DOHH2 (cell line): ENCODE results near the gene TMEM190.
"Not testable (repeated sequence)": the region's sequence is repeated elsewhere in the genome, so short reads cannot be mapped to it uniquely, and the experiment has no call there.

ENCODE experiments used
- H3F3A ChIP-seq: fragments of 200-600 bp; sonication (generic), shearing (Covaris generic); 2 replicates; pipeline ENCODE4 v1.6.0; 2016; ENCODE audit warnings: antibody characterized with exemption, mild to moderate bottlenecking; ENCODE audit not compliant: control insufficient read depth, insufficient read depth
- H3K27ac ChIP-seq: fragments of 200-600 bp; sonication (generic); 2 replicates; pipeline ENCODE4 v1.5.1; 2014; ENCODE audit warnings: low read depth, mild to moderate bottlenecking, low read length, moderate library complexity
- H3K27me3 ChIP-seq: fragments of 200-600 bp; sonication (generic); 2 replicates; pipeline ENCODE4 v1.6.1; 2014; ENCODE audit warnings: mild to moderate bottlenecking, low read length, mixed read lengths; ENCODE audit not compliant: control insufficient read depth
- H3K36me3 ChIP-seq: fragments of 200-600 bp; sonication (generic); 2 replicates; pipeline ENCODE4 v1.6.1; 2014; ENCODE audit warnings: mild to moderate bottlenecking, low read length, moderate library complexity, mixed read lengths; ENCODE audit not compliant: control insufficient read depth
- H3K4me1 ChIP-seq: fragments of 200-600 bp; sonication (generic); 2 replicates; pipeline ENCODE4 v1.6.1; 2014; ENCODE audit warnings: mild to moderate bottlenecking, low read length, mixed read lengths; ENCODE audit not compliant: control insufficient read depth
- H3K4me2 ChIP-seq: fragments of 200-600 bp; sonication (generic); 2 replicates; pipeline ENCODE4 v1.6.0; 2014; ENCODE audit warnings: mild to moderate bottlenecking, low read length, moderate library complexity
- H3K4me3 ChIP-seq: fragments of 200-600 bp; sonication (generic); 2 replicates; pipeline ENCODE4 v1.5.1; 2014; ENCODE audit warnings: mild to moderate bottlenecking, low read length, mixed read lengths
- H3K79me2 ChIP-seq: fragments of 200-600 bp; sonication (generic); 2 replicates; pipeline ENCODE4 v1.6.1; 2014; ENCODE audit warnings: mild to moderate bottlenecking, low read length, mixed read lengths; ENCODE audit not compliant: control insufficient read depth
- H3K9me2 ChIP-seq: fragments of 200-600 bp; sonication (generic); replicated peaks from 2 replicates; pipeline ENCODE4 v1.6.1; 2014; ENCODE audit warnings: mild to moderate bottlenecking, low read length, mixed read lengths; ENCODE audit not compliant: control insufficient read depth
- H3K9me3 ChIP-seq: fragments of 200-600 bp; sonication (generic); 2 replicates; pipeline ENCODE4 v1.6.1; 2014; ENCODE audit warnings: antibody characterized with exemption, low read length, mixed read lengths; ENCODE audit not compliant: control insufficient read depth, insufficient read depth
- H4K20me1 ChIP-seq: fragments of 200-600 bp; sonication (generic); 2 replicates; pipeline ENCODE4 v1.6.0; 2014; ENCODE audit warnings: low read depth, mild to moderate bottlenecking, antibody characterized with exemption, low read length, moderate library complexity; ENCODE audit not compliant: control insufficient read depth, insufficient read depth
- EZH2phosphoT487 ChIP-seq: fragments of 200-600 bp; sonication (generic); IDR thresholded peaks from 2 replicates; pipeline ENCODE4 v1.6.1; 2017; ENCODE audit warnings: borderline replicate concordance, mild to moderate bottlenecking, antibody characterized with exemption, low read length, moderate library complexity, mixed read lengths
- TF ChIP-seq, protein P1 (sequence below): fragments of 200-600 bp; sonication (generic); IDR thresholded peaks from one replicate; pipeline ENCODE4 v1.5.1; 2014; ENCODE audit warnings: antibody characterized with exemption, mild to moderate bottlenecking, low read depth, low read length; ENCODE audit not compliant: poor library complexity, severe bottlenecking

Gene TMEM190

DNA sequence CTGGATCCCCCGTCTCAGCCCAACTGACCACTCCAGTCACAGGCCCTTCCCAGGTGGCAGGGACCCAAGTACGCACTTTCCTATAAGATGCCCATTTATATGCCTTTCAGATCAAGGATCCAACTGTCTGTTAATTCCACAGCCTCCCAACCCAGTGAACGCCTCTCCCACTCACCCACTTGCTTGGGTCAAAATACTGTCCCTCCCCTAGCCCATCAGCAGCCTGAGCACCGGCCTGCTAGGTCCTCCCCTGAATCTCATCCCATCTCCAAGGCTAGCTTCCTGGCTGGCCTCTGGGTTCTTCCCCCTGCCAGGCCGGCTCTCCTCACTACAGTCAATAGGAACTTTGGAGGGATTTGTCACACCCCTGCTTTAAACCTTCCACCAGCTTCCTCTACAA, 29.0 kb downstream of the TMEM190 start:
- Histone ChIP-seq H3K36me3 (peaks cover 68% of the 10 kb centered on the region), H4K20me1 (peaks cover 29% of the 10 kb centered on the region), H3K27me3 (no peaks in the 10 kb centered on the region), H3K9me2 (no peaks in the 10 kb centered on the region), H3K9me3 (peaks cover 6% of the 10 kb centered on the region), H3K4me2 (peak overlapping the region; percentile 93), H3K4me1 (peaks cover 27% of the 10 kb centered on the region), H3K27ac (no peak overlapping the region), H3K4me3 (peak overlapping the region; percentile 89), H3F3A (peaks cover 45% of the 10 kb centered on the region), H3K79me2 (peaks cover 41% of the 10 kb centered on the region)
- TF ChIP-seq EZH2phosphoT487: no peak
- TF ChIP-seq, protein P1, sequence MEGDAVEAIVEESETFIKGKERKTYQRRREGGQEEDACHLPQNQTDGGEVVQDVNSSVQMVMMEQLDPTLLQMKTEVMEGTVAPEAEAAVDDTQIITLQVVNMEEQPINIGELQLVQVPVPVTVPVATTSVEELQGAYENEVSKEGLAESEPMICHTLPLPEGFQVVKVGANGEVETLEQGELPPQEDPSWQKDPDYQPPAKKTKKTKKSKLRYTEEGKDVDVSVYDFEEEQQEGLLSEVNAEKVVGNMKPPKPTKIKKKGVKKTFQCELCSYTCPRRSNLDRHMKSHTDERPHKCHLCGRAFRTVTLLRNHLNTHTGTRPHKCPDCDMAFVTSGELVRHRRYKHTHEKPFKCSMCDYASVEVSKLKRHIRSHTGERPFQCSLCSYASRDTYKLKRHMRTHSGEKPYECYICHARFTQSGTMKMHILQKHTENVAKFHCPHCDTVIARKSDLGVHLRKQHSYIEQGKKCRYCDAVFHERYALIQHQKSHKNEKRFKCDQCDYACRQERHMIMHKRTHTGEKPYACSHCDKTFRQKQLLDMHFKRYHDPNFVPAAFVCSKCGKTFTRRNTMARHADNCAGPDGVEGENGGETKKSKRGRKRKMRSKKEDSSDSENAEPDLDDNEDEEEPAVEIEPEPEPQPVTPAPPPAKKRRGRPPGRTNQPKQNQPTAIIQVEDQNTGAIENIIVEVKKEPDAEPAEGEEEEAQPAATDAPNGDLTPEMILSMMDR: no peak

DNA sequence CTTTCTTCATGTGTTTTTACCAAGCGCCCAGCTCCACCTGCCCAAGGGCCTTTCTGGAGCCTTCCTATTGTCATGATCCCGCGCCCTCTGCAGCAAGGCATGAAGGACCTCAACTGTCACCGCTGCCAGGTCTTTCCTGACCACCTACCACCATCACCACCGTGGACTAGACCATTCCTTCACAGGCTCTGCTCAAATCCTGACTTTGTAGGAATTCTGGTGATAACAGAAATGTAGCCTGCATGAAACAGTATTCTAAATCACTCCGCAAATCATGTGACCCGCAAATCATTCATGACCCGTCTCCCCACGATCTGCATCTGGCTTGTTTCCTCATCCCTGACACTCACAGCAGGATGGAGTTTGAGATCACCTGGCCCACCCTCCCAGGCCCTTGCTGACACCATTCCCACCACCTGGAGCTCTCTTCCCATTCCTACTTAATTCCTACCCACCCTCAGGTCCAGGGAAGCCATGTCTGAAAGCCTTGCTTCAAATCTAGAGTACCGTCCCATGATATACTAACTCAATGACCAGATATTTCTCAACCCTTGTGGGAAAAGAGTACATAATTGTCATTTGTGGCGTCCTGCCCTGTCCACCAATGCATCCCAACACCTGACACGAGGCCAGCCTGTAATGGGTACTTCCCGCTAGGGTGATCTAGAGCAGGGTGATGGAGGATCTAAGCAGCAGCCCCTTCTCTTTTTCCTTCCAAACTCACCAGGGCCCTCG, 29.6 kb downstream of the TMEM190 start:
- Histone ChIP-seq H3K27ac (peak overlapping the region; percentile 97), H3K4me2 (peak overlapping the region; percentile 93), H3K9me3 (peaks cover 6% of the 10 kb centered on the region), H3K9me2 (no peaks in the 10 kb centered on the region), H4K20me1 (peaks cover 29% of the 10 kb centered on the region), H3K27me3 (no peaks in the 10 kb centered on the region), H3K36me3 (peaks cover 63% of the 10 kb centered on the region), H3K4me1 (peaks cover 27% of the 10 kb centered on the region), H3K79me2 (peaks cover 41% of the 10 kb centered on the region), H3K4me3 (peak overlapping the region; percentile 89), H3F3A (peaks cover 40% of the 10 kb centered on the region)
- TF ChIP-seq EZH2phosphoT487: no peak
- TF ChIP-seq, protein P1: no peak

DNA sequence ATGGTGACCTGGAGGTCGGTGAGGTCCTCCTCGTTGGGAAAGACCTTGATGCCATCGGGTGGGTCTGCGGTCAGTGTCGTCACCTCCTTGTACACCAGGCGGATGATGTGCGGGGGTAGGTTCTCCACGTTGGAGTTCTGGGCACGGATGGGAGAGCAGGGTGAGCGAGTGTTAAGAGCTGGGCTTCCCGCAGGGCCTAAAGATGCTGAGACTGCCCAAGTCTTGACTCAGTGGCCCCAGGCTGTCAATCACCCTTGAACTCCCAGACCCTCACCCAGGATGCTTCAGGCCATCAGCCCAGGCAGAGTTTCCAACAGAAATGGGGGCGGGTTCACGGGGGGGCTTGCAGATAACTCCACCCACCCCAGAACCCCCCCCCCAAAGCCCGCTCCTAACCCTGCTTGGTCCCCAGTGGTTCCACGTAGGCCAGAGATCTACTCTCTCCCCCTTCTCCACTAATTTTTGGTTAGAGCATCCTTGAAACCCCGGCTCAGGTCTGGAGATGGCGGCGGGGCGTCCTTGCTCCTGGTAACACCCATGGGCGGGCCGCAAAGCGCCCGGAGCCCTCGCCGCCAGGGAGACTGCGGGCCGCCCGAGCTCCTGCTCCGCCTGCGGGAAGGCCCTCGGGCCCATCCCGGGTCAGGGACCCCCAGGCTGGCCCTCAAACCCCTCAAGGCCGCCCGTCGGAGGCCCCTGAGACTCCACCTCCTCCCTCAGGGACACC, 30.4 kb downstream of the TMEM190 start:
- peak overlapping the region; percentile 93 for H3K4me2 ChIP-seq

DNA sequence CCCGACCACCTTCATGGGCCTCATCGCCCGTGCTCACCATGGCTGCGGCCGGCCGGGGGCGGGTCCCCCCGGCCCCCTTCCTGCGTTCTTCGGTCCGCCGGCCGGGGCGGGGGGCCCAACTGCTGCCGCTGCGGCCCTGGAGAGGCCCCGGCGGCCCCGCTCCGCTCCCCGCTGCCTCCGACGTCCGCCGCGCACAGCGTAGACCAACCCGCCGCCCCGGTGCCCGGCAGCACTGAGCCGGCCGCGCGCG, 30.8 kb downstream of the TMEM190 start, which contains the start of gene UBE2S:
Gene UBE2S, minus strand, starts transcription at position 239 of the 250 bp plus-strand sequence. Its CDS starts 199 bp downstream, at position 40.
- H3K36me3 ChIP-seq: peaks cover 53% of the 10 kb centered on the region
- H3K79me2 ChIP-seq: peaks cover 41% of the 10 kb centered on the region
- peaks cover 29% of the 10 kb centered on the region for H4K20me1 ChIP-seq
- H3F3A ChIP-seq: peaks cover 31% of the 10 kb centered on the region
- H3K27ac ChIP-seq: peak within 1 kb of the TSS; percentile 97
- H3K27me3 ChIP-seq, H3K9me2 ChIP-seq, H3K9me3 ChIP-seq: not testable (repeated sequence)
- H3K4me2 ChIP-seq: peak within 1 kb of the TSS; percentile 96
- peaks cover 27% of the 10 kb centered on the region for H3K4me1 ChIP-seq
- H3K4me3 ChIP-seq: peak within 1 kb of the TSS; percentile 89

More for the DNA sequence above, 30.4 kb downstream of the TMEM190 start:
- Histone ChIP-seq H3F3A (peaks cover 36% of the 10 kb centered on the region), H4K20me1 (peaks cover 29% of the 10 kb centered on the region), H3K27me3 (no peaks in the 10 kb centered on the region), H3K9me3 (peaks cover 6% of the 10 kb centered on the region), H3K27ac (peak overlapping the region; percentile 97), H3K79me2 (peaks cover 41% of the 10 kb centered on the region), H3K36me3 (peaks cover 57% of the 10 kb centered on the region), H3K9me2 (no peaks in the 10 kb centered on the region), H3K4me3 (peak overlapping the region; percentile 89), H3K4me1 (peaks cover 27% of the 10 kb centered on the region)
- no peak for TF ChIP-seq EZH2phosphoT487
- TF ChIP-seq, protein P1: no peak
